Gastrocnemius medialis (tissue), 4 donors: Measurements from ENCODE around the gene SPNS2.

Experiments used
- POLR2A ChIP-seq, 2 donors: fragments of 450-650 bp; IDR thresholded peaks; one replicate each; pipeline ENCODE4 v1.6.1; 2017; ENCODE audit warnings: antibody characterized with exemption in 2 of 2, mild to moderate bottlenecking in 2 of 2, moderate library complexity in 2 of 2
- TF ChIP-seq, protein P1 (sequence below), 5 experiments: fragments of 450-650 bp in 3 of 5; fragments of 200-600 bp in 2 of 5; sonication (generic) in 2 of 5; IDR thresholded peaks in 4 of 5; conservative IDR thresholded peaks in 1 of 5; 1 replicate in 4 of 5; 2 replicates in 1 of 5; pipeline ENCODE4 v1.5.1; 2016 to 2019; ENCODE audit warnings: antibody characterized with exemption in 5 of 5, mild to moderate bottlenecking in 3 of 5, moderate library complexity in 3 of 5

GRCh38 chr17:4549781-4550533 lies 51.3 kb downstream of the SPNS2 start:
- TF ChIP-seq, protein P1, sequence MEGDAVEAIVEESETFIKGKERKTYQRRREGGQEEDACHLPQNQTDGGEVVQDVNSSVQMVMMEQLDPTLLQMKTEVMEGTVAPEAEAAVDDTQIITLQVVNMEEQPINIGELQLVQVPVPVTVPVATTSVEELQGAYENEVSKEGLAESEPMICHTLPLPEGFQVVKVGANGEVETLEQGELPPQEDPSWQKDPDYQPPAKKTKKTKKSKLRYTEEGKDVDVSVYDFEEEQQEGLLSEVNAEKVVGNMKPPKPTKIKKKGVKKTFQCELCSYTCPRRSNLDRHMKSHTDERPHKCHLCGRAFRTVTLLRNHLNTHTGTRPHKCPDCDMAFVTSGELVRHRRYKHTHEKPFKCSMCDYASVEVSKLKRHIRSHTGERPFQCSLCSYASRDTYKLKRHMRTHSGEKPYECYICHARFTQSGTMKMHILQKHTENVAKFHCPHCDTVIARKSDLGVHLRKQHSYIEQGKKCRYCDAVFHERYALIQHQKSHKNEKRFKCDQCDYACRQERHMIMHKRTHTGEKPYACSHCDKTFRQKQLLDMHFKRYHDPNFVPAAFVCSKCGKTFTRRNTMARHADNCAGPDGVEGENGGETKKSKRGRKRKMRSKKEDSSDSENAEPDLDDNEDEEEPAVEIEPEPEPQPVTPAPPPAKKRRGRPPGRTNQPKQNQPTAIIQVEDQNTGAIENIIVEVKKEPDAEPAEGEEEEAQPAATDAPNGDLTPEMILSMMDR (IDR thresholded peaks at IDR 0.05 in 4 of 5, conservative IDR thresholded peaks at IDR 0.05 in 1 of 5): no peak
- no peak for TF ChIP-seq POLR2A (IDR thresholded peaks at IDR 0.05)
